ENCODE results near the gene SLC6A3.

Gene SLC6A3

DNA sequence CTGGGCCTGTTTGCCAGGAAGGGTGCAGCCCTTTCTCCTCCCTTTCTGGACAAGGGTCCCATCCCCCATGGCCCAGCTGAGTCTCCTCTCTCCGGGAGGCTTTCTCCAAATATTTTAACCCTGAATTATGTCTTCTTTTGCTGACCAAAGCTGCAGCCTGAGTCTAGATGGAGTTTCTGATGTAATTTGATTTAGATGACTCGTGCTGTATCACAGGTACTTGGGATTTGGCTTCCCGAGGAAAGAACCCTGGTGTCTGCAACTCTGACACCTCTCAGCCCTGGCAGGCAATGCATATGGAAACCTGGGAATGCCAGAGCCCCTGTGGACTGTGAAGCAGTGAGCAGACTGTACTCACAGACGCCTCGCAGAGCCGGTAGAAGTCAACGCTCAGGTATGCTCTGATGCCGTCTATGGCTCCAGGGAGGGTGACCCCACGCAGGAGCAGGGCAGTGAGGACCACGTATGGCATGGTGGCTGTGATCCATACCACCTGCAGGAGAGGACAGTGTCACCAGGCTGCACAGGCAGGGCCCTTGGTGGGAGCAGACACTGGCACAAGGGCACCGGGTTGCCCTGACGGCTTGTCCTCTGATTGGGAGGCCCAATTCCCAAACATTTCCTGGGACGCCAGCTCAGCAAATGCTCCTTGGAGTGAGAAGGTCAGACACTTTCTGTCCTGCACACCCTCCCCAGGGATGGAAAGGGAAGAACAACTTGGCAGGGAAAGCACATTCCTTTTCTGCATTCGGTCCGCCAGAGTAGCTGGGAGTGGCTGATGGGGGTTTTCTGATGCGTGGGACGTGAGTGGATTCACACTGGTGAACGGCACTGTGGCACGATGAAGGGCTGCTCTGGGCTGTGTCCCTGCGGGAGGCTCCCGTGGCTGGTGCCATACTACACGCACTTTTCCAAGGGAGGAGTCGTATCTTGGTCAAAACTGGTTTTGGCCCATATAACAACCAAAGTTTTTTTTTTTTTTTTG is 24.7 kb downstream of the SLC6A3 start:
- no peak for DNase-seq (ENCODE audit: low read depth)

DNA sequence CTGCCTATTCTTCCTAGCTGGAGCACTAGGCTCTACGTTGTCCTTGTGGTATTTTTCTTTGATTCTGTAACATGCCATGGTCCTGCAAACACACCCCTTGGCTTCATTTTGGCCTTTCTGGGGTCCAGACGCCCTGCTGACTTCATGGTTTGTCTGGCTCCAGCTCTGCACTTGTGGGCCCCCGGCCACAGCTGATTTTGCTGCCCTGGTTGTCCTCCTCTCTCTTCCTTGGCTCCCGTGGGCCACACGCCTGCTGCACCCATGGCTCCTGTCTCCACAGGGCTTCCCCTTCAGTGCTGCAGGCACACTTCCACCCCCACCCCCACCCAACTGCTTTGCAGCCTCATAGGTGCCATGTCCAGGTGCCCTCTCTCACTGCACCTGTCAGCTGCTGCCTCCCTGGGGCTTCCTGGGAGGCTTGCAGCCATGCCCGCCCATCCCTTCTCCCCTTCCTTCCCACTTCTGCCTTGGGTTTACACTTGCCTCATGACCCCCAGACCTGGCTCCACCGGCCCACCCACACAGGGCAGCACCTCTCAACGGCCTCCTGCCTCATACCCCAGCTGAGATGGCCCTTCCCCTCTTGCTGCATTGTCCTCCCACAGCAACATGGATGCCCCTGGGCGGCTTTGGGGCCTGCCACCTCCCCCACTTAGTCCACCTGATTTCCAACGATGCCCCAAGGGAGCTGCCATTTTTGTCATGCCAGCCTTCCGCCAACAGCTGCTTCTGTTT is 25.6 kb downstream of the SLC6A3 start:
- no peak for DNase-seq (ENCODE audit: low read depth)

DNA sequence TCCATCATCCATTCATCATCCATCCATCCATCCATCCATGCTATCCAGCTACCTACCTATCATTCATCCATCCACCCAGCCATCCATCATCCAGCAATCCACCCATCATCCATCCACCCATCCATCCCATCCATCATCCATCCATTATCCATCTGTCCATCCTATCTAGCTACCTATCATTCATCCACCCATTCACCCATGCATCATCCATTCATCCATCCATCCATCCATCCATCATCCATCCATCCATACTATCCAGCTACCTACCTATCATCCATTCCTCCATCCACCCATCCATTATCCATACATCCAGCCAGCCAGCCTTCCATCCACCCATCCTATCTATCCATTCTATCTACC is 26.3 kb downstream of the SLC6A3 start:
- DNase-seq (ENCODE audit: low read depth), result no peak

DNA sequence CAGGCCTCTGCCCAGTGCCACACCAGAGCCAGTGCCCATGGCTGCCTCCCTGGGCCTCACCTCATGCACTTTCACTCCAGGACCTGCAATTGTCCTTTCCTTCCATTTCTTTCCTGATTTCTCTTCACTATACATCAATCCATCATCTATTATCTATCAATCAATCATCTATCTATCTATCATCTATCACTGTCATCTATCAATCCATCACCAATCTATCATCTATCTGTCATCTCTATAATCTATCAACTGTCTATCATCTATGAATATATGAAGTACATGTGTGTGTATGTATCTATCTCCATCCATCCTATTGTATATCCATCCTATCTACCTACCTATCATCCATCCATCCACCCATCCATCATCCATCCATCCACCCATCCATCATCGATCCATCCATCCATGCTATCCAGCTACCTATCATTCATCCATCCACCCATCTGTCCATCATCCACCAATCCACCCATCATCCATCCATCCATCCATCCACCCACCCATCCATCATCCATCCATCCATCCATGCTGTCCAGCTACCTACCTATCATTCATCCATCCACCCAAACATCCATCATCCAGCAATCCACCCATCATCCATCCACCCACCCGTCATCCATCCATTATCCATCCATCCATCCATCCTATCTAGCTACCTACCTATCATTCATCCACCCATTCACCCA is 26.9 kb downstream of the SLC6A3 start:
- DNase-seq (ENCODE audit: low read depth), result no peak

DNA sequence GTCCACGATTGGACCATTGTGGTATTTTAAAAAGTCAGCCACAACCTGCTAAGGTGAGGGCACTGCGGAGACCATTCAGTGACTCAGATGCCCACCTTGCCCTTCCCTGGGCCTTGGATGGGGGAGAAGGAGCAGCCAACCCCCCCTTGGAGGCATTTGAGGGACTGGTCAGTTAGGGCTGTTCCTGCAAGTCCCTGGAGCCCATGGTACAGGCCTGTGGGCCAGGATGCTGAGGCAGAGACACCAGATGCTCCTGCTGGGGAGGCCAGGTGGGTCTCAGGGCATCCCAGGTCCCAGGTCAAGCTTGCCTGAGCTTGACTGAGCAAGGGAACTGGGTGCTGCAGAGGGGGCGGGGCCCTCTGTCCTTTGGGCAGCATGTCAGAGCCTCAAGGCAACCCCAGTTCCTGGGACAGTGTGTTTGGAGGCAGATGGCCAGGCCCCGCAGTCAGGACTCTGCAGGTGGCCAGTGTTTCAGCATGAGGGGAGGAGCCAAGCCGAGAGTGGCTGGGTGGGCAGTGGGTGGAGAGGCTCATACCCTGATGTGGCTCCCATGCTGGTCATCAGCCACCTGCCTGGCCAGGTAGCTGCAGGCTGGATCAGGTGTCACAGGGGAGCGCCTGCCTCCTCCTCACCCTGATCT is 27.5 kb downstream of the SLC6A3 start:
- DNase-seq (ENCODE audit: low read depth), result no peak

DNA sequence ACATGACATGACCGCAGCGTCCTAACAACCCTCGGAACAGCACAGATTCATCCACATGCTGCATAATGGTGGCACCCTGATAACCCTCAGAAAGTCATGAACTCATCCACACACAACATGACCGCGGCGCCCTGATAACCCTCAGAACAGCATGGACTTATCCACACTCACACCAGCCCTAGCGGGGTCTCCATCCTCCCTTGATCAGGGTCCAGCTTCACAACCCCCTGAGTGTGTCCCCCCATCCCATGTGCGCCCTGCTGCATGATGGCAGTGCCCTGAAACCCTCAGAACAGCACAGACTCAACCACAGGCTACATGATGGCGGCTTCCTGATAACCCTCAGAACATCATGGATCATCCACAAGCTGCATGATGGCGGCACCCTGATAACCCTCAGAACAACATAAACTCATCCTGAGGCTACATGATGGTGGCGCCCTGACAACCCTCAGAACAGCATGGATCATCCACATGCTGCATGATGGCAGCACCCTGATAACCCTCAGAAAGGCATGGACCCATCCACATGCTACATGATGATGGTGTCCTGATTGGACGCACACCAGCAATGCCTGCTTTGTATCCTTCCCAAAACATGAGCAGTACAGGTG is 28.3 kb downstream of the SLC6A3 start:
- no peak for DNase-seq (ENCODE audit: low read depth)

DNA sequence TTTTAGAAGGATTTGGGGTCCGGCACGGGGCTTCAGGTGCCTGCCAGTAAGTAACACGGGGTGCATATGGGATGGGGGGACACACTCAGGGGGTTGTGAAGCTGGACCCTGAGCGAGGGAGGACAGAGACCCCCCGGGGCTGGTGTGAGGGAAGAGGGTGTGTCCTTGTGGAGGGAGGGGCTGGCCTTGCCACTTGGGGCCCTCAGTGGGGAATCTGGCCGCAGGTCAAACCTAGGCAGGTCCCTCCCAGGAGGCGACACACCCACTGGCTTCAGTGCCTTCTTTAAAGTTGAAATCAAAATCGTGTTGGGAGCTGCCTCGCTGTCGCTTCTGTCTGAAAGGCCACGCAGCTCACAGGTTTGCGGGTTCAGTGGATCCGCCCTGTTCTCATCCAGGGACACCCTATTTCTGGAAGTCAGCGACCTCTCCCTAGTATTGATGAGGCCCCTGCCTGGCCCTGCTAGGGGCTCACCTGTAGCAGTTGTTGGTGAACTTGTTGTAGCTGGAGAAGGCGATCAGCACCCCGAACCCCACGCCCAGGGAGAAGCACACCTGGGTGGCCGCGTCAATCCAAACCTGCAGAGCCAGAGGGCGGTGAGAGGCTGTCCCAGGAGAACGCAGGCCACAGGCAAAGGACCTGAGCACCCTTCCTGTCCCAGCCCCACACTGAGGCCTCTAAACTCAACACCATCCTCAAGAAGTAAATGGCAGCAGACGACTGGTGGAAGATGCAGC is 29.4 kb downstream of the SLC6A3 start:
- DNase-seq (ENCODE audit: low read depth), result no peak

DNA sequence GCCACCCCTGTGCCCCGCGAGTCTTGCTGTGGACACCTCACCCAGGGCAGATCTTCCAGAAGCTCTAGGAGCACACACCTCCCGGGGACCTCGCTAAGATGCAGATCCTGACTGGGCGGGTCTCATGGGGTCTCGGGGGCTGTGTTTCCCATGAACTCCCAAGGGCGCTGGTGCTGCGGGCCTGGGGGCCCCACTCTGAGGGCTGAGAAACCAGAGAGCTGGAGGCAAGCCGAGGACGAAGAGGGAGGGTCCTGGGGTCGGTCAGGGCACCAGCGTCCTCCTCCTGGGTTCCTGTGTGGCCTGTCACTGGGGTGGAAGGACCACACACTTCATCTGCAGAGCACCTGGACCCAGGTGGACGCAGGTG is 30.2 kb downstream of the SLC6A3 start:
- no peak for DNase-seq (ENCODE audit: low read depth)

DNA sequence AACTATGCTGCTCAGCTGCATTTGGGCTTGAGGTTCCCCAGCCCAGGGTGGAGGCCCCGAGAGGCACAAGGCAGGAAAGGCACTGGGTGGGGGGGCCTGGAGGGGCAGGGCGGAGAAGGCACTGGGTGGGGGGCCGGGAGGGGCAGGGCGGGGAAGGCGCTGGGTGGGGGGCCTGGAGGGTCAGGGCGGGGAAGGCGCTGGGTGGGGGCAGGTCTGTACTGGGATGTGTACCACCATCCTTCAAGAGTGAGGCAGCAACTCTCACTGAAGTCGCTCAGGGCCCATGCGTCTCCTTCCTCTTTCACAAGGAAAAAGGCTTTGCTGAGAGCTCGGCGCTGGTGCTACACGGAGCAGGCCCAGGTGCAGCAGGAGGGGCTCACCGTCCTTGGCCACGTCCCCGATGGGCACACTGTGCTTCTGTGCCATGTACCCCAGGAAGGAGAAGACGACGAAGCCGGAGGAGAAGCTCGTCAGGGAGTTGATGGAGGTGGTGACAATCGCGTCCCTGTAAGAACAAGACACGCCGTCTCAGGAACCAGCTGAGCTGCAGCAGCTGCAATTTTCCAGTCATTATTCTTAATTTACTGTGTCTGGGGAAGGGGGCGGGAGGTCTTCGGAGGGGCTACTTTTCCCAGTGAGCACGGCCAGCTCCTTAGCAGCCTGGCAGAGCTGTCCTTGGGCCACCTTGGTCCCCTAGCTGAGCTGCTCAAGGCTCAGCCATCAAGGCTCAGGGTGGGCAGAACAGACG is 30.8 kb downstream of the SLC6A3 start:
- DNase-seq (ENCODE audit: low read depth), result no peak

DNA sequence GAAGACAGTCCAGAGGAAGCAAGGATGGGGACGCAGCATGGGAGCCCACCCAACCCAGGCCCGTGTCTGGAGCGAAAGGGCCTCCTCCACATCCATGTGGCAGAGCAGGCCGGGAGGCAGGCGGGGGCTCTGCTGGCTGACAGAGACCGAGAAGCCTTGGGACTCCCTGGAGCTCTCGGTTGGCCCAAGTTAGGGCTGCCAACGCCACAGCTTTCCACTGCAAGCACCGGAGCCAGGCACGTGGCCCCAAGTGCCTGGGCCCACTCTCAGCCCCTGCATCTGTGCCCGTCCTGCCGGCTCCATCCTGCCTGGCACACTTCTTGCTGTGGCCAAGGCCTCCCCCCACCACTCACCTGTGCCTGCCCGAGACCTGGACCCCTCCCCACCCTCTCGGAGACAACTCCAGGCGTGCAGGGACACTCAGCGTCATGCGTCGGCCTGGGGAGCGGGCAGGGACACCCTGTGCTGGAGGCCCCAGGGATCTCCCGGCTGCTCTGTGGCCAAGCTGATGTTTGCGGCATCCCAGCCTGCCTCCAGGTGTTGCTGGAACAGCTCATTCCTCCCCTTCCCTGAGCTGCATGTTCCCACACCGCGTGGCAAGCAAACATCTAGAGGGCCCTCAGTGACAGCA is 31.5 kb downstream of the SLC6A3 start:
- DNase-seq (ENCODE audit: low read depth), result no peak

DNA sequence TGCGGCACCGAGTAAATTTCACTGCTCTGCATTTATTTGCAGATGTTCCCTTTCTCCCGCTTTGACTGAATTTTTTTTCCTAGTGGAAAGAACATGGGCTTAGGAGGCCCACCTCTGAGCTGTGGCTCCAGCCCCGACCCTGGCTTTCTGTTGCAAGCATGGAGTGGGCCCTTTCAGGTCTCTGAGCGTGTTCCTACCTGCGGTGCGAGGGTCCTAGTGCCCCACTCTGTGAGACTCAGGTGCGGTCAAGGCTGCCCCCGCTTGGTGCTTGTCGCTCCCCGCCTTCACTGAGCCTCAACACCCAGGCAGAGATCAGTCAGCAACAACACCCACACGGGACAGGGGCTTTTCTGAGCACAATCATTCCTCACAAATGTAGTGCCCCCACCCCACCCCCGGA is 32.0 kb downstream of the SLC6A3 start:
- no peak for DNase-seq (ENCODE audit: low read depth)

DNA sequence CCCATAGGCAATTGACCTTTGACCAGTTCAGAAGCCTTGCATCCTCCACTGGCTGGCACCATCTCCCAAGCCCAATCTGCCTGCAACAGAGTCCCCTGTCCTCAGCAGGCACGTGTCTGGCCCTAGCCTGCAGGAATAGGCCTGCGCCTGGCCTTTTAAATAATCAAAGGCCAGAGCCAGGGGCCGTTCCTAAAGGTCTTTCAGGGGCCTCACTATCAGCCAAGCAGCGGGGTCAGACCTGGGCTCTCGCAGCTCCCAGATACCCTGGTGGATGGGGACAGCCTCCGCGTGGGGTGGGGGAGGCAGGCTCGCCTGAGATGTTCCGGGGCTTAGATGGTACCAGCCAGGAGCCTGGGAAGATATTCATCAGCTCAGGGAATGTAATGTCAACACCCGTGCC is 32.6 kb downstream of the SLC6A3 start:
- no peak for DNase-seq (ENCODE audit: low read depth)

DNA sequence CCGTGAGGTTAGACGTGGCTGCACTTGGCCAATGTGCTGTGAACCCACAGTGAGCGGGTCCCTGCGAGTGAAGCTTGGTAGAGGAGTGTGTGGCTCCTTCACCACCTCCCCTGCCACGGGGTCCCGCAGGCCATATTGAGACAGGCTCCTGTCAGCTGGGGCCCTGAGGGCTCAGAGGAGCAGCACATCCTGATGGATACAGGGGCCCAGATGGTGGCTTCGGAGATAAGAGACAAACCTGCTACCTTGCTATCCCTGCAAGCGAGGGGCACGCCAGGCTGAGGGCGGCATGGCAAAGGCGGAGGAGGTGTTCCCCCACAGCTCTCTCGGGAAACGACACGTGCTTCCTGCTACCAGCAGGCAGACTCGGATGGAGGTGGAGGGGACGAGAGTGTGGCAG is 33.1 kb downstream of the SLC6A3 start:
- DNase-seq (ENCODE audit: low read depth), result no peak

DNA sequence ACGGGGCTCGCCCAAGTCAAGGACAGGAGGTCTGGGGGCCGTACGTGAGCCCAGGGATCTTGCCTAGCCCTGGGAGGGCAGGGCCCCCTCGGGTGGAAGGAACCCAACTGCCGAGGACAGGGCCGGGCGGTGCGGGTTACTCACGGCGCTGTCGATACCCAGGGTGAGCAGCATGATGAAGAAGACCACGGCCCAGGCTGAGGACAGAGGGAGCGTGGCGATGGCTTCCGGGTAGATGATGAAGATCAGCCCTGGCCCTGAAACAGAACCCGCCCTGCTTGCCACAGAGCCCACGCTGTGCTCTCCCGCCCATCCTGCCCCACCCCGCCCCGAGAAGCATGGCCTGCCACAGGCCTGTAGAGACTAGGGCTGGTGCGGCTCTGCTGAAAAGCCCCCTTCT is 34.1 kb downstream of the SLC6A3 start:
- no peak for DNase-seq (ENCODE audit: low read depth)

DNA sequence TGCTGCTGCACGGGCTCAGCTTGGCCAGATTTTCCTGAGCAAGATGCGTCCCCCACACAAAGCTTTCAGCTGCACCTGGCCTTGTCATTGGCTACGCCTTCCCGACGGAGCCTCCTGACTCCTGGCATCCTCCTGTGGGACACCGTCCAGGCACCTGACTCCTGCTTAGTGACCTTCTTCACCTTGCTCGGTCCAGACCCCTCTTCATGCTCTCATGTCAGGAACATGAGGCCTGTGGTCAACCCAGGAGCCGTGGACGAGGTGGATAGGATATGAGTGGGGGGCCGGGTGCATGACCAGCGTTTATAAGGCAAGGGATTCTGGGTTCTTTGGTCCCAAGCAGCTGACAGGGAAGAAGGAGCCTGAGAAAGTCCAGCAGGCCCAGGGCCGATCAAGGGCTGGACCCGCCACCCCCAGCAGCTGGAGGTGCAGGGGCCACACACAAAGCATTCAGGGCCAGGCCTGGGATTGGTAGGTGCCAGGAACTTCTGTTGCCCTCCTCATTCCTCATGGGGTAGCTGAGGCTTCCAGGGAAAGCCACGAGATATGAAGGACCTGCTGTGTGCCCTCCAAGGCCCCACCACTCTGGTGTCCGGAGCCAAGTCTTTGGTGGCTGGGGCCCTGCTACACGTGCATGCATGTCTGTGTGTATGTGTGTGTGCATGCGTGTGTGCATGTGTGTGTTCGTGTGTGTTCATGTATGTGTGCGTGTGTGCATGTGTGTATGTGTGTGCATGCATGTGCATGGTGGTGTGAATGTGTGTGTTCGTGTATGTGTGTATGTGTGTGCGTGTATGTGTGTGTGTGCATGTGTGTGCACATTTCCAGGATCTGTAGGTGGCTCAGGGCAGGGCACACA is 34.9 kb downstream of the SLC6A3 start:
- no peak for DNase-seq (ENCODE audit: low read depth)

DNA sequence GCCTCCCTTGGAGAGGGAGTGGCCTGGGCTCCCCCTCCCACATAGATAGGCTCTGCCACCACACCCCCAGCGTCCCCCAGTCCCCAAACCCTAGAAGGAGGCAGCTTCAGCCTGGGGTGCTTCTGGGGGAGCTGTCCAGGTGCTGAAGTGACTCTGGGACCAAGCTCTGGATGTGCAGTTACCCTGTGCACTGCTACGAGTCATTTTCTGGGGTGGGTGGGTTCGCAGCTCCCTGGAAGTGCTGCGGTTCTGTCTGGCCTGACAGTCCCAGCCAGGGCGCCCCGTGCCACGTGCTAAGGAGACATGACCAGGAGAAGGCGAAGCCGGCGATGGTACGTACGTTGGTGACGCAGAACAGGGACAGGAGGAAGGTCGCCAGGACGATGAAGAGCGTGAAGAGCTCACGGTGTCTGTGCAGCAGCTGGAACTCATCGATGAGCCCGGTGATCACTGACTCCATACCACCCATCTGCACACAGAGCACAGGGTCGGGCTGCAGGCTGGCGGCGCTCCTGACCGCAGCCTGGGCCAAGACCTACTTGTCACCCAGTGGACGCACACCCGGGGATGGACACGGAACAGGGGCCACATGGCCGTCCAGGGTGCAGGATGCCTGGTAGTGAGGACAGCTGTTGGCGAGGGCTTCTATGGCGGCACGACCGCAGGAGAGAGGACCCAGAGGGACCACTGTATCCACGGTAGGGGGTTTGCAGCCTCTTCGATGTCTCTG is 35.7 kb downstream of the SLC6A3 start:
- peak; percentile 3 for DNase-seq (ENCODE audit: low read depth)

DNA sequence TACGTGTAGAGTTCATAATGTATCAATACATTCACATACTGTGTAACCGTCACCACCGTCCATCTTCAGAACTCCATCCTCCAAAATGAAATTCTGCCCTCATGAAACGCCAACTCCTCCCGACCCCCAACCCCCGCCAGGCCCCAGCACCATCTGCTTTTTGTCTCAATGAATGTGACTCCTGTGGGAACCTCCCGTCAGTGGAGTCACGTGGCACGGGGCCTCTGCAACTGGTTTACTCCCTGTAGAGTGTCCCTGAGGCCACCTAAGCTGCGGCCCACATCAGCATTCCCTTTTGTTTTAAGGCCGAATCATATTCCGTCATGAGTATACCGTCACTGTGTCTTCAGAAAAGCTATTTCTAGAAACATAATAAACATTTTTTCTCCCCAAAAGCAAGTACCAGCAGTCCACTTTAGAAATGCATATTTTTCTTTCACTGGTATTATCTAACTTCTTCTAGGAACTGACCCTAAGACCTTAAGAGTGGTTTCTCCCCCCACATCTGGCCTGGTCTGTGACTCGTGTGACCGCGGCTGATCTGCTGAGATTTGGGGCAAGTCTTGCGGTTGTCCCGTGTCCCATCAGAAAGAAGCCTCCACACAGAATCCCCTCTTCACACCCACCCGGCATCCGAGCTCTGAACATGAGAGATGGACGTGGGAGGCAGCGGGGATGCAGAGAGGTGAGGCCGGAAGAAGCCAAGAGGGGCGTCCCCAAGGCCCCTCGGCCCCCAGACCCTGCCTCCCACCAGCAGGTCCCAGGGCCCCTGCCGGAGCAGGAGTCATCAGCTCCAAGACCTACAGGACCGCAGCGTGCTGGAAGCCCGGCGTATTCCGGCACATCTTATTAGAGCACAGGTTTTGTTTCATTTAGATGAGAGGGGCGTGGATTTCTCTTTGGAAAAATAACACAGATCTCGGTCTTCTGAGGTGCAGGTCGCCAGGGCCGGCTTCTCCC is 38.3 kb downstream of the SLC6A3 start:
- DNase-seq (ENCODE audit: low read depth), result no peak

All from amniotic epithelial cell (primary cell).